ENCODE data around the gene TMED10. TPM values are rescaled to one million over a fixed set of nuclear protein-coding genes. Genes with fewer than 3 reads are reported as not detected.

TMED10 gene
- total RNA-seq, 1 donor from 2014 or later = 122 TPM

- DNase-seq (ENCODE audit: low read depth) = no peak
- H3K4me3 ChIP-seq (ENCODE audit: low read depth, low read length) = no peak overlapping the region
- no peak for TF ChIP-seq CTCF (conservative IDR thresholded peaks at IDR 0.05; ENCODE audit: low read depth, low read length)
Measured at GRCh38 chr14:75196468-75196867, 20.1 kb upstream of the TMED10 start.

GRCh38 chr14:75196064-75196463 is 19.7 kb upstream of the TMED10 start:
- TF ChIP-seq CTCF (conservative IDR thresholded peaks at IDR 0.05; ENCODE audit: low read depth, low read length) = peak; percentile 12
- DNase-seq (ENCODE audit: low read depth) = no peak
- H3K4me3 ChIP-seq (ENCODE audit: low read depth, low read length) = no peak overlapping the region

GRCh38 chr14:75191100-75191499 is 14.7 kb upstream of the TMED10 start:
- TF ChIP-seq CTCF (conservative IDR thresholded peaks at IDR 0.05; ENCODE audit: low read depth, low read length) = no peak
- no peak overlapping the region for H3K4me3 ChIP-seq (ENCODE audit: low read depth, low read length)
- DNase-seq (ENCODE audit: low read depth) = no peak

GRCh38 chr14:75190023-75190422 is 13.6 kb upstream of the TMED10 start:
- DNase-seq (ENCODE audit: low read depth) = no peak
- no peak for TF ChIP-seq CTCF (conservative IDR thresholded peaks at IDR 0.05; ENCODE audit: low read depth, low read length)

GRCh38 chr14:75188520-75189268 is 12.3 kb upstream of the TMED10 start:
- no peak for DNase-seq (ENCODE audit: low read depth)
- no peak overlapping the region for H3K4me3 ChIP-seq (ENCODE audit: low read depth, low read length)
- TF ChIP-seq CTCF (conservative IDR thresholded peaks at IDR 0.05; ENCODE audit: low read depth, low read length) = no peak

More at GRCh38 chr14:75190023-75190422, 13.6 kb upstream of the TMED10 start:
- no peak overlapping the region for H3K4me3 ChIP-seq (ENCODE audit: low read depth, low read length)

GRCh38 chr14:75188086-75188485 is 11.7 kb upstream of the TMED10 start:
- no peak overlapping the region for H3K4me3 ChIP-seq (ENCODE audit: low read depth, low read length)
- TF ChIP-seq CTCF (conservative IDR thresholded peaks at IDR 0.05; ENCODE audit: low read depth, low read length) = no peak
- no peak for DNase-seq (ENCODE audit: low read depth)

GRCh38 chr14:75186953-75187352 is 10.5 kb upstream of the TMED10 start:
- no peak overlapping the region for H3K4me3 ChIP-seq (ENCODE audit: low read depth, low read length)
- no peak for TF ChIP-seq CTCF (conservative IDR thresholded peaks at IDR 0.05; ENCODE audit: low read depth, low read length)

More at GRCh38 chr14:75186953-75187352, 10.5 kb upstream of the TMED10 start:
- DNase-seq (ENCODE audit: low read depth) = no peak

Data from epithelial cell of proximal tubule (primary cell).